ENCODE data around the gene SESN1.
"Not testable (repeated sequence)": the region's sequence is repeated elsewhere in the genome, so short reads cannot be mapped to it uniquely, and the experiment has no call there.

Gene SESN1

GRCh38 chr6:108993876-108994275, 100.8 kb downstream of the SESN1 start:
- DNase-seq, result no peak

GRCh38 chr6:108989700-108990099, 104.9 kb downstream of the SESN1 start:
- no peak for DNase-seq

DNA sequence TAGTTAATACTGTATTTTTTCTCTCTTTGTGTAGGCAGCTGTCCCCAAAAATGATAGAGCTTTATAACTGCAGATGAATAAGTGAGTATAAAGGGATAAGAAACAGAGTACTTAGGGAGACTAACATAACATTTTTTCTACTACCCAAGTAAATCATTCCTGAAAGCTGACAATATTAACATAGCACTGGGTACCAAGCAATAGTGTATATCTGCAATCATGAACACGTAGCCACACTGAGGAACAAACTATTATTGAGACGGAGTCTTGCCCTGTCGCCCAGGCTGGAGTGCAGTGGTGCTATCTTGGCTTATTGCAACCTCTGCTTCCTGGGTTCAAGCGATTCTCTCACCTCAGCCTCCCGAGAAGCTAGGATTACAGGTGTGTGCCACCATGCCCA, 105.9 kb downstream of the SESN1 start:
- DNase-seq, result no peak

- no peak for DNase-seq
Observed at GRCh38 chr6:108988296-108988695, 106.3 kb downstream of the SESN1 start.

DNA sequence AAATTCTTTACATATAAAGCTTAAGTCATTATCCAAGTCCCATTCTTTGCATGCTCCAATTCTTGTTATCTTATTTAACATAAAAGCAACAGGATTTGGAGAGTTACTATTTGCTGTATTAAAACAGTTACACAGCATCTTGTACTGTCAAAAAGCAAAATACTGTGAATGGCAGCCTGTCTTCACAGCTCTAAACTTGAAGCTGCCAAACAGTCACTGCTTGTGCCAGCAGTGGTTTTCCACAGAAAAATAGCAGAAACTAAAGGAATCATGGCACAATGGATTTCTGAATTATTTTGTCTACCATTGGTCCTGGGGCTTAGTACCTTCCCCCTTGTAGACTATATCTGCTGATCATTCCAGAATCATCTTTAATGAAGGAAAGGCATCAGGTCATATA, 107.5 kb downstream of the SESN1 start:
- no peak for DNase-seq

GRCh38 chr6:108985301-108985700, 109.3 kb downstream of the SESN1 start:
- no peak for DNase-seq

DNA sequence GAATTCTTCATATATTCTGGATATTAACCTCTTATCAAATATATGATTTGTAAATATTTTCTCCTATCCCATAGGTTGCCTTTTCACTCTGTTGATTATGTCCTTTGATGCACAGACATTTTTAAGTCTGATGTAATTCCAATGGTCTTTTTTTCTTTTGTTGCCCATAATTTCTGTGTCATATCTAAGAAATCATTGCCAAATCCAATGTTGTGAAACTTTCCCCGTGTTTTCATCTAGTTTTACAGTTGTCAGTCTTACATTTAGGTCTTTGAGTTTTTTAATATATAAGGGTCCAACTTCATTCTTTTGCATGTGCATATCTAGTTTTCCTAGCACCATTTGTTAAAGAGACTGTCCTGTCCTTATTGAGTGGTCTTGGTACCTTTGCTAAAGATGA, 111.5 kb downstream of the SESN1 start:
- no peak for DNase-seq

- no peak for DNase-seq
Observed at GRCh38 chr6:108982154-108983113, 112.2 kb downstream of the SESN1 start.

DNA sequence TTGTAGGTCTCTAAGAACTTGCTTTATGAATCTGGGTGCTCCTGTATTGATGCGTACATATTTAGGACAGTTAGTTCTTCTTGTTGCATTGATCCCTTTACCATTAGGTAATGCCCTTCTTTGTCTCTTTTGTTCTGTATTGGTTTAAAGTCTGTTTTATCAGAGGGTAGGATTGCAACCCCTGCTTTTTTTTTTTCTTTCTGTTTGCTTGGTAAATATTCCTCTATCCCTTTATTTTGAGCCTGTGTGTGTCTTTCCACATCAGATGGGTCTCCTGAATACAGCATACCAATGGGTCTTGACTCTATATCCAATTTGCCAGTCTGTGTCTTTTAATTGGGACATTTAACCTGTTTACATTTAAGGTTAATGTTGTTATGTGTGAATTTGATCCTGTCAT, 116.0 kb downstream of the SESN1 start:
- DNase-seq, result not testable (repeated sequence)

DNA sequence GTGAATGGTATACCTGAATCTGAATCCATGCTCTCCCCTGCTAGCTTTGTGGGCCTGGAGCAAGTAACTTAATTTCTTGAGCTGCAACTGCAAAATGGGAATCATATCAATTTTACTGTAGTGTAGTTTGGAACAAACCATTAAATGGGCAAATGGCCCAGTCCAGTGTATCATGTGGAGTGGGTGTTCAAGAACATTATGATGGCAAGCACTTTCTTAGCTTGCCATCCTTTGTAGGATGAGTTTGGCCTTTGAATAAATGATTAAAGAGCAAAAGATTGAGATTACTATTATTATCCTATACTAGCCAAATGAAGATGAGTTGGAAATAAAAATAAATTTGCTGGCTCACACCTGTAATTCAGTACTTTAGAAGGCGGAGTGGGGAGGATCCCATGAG, 120.4 kb downstream of the SESN1 start:
- no peak for DNase-seq

GRCh38 chr6:108969776-108970175, 124.9 kb downstream of the SESN1 start:
- DNase-seq, result no peak

DNA sequence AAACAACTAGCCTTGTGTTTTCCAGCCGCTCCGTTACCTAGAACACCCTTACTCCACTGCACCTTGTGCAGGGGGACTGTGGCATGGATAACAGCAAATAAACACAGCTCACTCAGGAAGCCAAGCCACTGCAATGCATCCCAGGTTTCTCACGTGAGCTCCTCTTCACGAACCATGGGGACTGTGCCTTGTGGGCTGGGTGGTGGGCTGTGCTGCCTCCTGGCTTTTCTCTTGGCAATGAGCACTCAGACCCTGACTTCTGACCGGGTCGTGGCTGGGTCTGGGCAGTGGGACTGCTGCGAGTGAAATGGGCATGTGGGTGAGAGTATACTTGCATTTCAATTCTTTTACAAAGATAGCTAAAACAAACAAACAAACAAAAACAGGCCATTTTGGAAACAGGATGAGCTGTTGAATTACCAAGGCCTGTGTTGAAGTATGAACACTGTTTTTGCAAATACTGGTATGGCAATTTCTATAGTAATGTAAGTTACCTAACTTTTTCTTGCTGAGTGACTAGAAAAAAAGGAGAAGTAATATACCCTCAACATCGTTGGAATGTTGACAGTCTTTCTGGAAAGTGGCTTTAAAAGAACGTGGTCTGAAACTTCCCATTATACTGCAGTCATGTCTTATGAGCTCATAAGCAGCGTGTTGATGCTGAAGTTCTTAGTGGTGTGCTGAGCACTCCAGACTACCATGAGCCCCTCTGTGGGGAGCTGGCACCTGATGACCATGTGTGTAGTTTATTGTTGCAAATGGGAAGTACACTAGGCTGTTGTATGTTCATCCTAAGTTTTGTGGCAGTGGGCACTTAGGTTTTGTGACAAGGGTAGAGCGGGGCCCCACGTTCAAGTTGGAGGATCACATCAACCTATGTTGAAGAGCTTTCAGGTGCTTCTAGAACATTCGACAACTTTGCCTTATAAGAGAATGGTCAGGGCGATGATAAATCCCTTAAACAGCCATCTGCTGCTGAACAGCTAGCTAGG, 126.0 kb downstream of the SESN1 start:
- no peak for DNase-seq

DNA sequence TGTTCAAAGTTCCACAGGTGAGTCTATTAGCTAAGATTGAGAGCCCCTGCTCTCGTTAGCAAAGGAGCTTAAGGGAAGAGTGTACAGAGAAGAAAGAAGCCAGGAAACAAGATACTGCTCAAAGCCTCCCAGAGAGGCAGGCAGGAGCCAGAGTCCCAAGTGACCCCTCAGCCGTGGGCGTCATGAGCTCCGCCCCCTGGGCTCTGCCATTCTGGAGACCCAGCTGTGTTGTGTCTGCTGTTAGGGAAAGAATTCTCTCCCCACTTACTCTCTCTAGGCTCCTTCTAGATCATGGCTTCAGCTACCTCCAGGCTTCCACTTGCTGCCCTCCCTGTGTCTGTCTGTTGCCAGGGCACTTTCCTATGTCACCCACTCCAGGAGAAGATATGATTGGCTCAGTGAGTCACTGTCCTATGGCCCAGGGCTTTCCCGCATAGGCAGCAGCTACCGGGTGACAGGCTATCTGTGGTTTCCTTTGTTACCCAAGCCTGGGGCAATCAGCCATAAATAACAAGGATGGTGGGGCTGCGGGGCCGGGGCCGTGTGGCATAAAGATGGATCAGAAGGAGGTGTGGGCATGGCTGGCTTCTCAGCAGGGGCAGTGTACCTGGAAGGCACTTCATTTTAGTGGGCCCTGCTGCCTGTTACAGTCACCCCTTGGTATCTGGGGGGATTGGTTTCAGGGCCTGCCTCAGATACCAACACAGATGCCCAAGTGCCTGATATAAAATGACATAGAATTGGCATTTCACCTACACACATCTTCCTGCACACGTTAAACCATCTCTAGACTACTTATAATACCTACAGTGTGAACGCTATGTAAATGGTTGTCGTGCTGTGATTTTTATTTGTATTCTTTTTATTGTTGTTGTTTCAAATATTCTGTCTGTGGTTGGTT, 127.5 kb downstream of the SESN1 start:
- no peak for DNase-seq

GRCh38 chr6:108966251-108966650, 128.4 kb downstream of the SESN1 start:
- no peak for DNase-seq

- no peak for DNase-seq
Observed at GRCh38 chr6:108961985-108962384, 132.7 kb downstream of the SESN1 start.

GRCh38 chr6:108961077-108961476, 133.6 kb downstream of the SESN1 start:
- no peak for DNase-seq

- DNase-seq, result no peak
Observed at GRCh38 chr6:108960601-108961000, 134.0 kb downstream of the SESN1 start.

DNA sequence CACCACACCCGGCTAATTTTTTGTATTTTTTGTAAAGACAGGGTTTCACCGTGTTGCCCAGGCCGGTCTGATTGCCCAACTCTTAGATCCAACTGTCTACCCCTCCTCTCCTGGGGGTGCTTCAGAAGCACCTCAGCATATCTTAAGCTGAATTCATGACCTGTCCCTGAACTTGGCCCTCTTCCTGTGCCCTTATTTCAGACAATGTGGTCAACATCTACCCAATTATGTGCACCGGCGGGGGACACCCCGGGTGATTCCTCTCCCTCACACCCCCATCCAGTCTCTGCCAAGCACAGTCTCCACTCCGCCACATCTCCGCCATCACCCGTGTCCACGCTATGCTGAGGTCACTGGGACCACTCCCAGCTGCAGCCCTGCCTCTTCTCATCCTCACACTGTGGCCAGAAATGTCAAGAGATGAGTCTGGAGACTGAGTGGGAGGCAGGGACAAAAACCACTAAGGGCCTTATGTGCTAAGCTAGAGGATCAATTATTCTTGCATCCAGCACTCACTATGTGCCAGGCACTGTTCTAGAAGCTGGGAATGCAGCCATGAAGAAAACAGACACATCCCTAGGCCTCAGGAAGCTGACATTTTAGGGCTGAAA, 134.6 kb downstream of the SESN1 start:
- no peak for DNase-seq

GRCh38 chr6:108958900-108959770, 135.5 kb downstream of the SESN1 start:
- DNase-seq, result no peak

- DNase-seq, result no peak
Observed at GRCh38 chr6:108957221-108957620, 137.4 kb downstream of the SESN1 start.

All from COR-L47 (cell line).